ENCODE data around the gene KCNA1.

Gene KCNA1

DNA sequence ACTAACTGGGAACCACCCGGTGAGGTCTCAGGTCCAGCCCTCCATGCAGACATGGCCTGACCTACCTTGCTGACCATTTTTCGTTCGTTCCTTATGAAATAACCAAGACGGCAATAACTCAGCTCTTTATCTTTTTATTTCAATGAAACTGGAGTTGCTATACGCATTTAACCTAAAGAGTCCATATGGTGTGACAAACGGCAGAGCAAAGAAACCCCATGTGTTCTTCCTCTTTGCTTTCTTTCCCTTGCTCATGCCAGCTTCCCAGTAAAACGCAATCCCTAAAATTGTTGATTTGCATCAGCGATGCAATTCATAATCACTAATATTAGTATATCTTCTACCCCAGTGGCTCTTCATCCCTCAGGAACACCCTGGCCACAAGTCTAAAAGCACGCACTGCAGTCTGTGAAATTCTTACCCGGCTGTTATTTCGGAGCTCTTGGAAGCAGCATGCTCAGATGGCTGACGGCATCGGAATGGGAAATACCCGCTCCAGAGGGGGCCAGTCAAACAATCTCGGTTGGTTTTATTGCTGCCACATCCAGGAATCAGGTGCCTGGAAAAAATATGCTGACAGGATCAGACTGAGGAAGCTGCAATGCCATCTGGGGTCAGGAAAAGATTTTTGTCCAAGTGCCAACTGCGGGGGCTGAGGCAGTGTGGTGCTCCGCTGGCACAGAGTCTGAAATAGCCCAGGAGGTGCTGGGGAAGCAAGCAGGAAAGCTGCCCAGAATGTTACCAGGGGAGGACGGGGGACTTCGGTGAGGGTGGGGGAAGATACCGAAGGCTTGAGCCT, 28.2 kb upstream of the KCNA1 start:
- FAIRE-seq (no peak), DNase-seq (ENCODE audit: insufficient read length) (no peak)
- TF ChIP-seq POLR2A (IDR thresholded peaks at IDR 0.05; ENCODE audit: low read depth, low read length) (no peak), TAF1 (IDR thresholded peaks at IDR 0.05; ENCODE audit: borderline replicate concordance, low read depth, low read length) (no peak), POLR2AphosphoS5 (IDR thresholded peaks at IDR 0.05; ENCODE audit: low read depth, low read length) (no peak)

GRCh38 chr12:4891866-4892265, 17.8 kb upstream of the KCNA1 start:
- FAIRE-seq (no peak), DNase-seq (ENCODE audit: insufficient read length) (no peak)
- TF ChIP-seq POLR2A (IDR thresholded peaks at IDR 0.05; ENCODE audit: low read depth, low read length) (no peak), POLR2AphosphoS5 (IDR thresholded peaks at IDR 0.05; ENCODE audit: low read depth, low read length) (no peak), TAF1 (IDR thresholded peaks at IDR 0.05; ENCODE audit: borderline replicate concordance, low read depth, low read length) (no peak)

- no peak for TF ChIP-seq TAF1 (IDR thresholded peaks at IDR 0.05; ENCODE audit: borderline replicate concordance, low read depth, low read length)
- TF ChIP-seq POLR2AphosphoS5 (IDR thresholded peaks at IDR 0.05; ENCODE audit: low read depth, low read length), result no peak
- TF ChIP-seq POLR2A (IDR thresholded peaks at IDR 0.05; ENCODE audit: low read depth, low read length), result no peak
- no peak for FAIRE-seq
- DNase-seq (ENCODE audit: insufficient read length), result no peak
These were observed 17.3 kb upstream of the KCNA1 start for GRCh38 chr12:4892418-4892817.

DNA sequence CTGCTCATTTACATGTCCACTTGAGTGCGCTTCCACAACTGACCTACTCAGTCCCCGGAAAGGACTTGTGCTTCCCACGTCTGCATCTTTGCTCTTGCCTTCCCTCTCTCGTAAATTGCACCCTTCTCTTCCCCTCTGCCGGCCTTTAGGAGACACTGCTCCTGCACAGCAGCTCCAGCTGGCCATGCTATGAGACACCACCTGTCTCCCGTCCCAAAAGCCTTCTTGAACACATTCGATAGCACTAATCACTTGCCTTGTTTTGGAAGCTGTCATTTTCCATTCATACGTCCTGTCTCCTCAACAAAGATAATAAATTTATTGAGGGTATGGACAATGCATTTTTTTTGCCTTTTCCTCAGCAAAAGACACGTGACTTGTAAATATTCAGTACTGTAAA, 15.7 kb upstream of the KCNA1 start:
- no peak for TF ChIP-seq POLR2AphosphoS5 (IDR thresholded peaks at IDR 0.05; ENCODE audit: low read depth, low read length)
- TF ChIP-seq POLR2A (IDR thresholded peaks at IDR 0.05; ENCODE audit: low read depth, low read length), result no peak
- no peak for TF ChIP-seq TAF1 (IDR thresholded peaks at IDR 0.05; ENCODE audit: borderline replicate concordance, low read depth, low read length)
- DNase-seq (ENCODE audit: insufficient read length) (no peak), FAIRE-seq (no peak)

- DNase-seq (ENCODE audit: insufficient read length) (no peak), FAIRE-seq (no peak)
- no peak for TF ChIP-seq TAF1 (IDR thresholded peaks at IDR 0.05; ENCODE audit: borderline replicate concordance, low read depth, low read length)
- no peak for TF ChIP-seq POLR2AphosphoS5 (IDR thresholded peaks at IDR 0.05; ENCODE audit: low read depth, low read length)
- TF ChIP-seq POLR2A (IDR thresholded peaks at IDR 0.05; ENCODE audit: low read depth, low read length), result no peak
These were observed 10.3 kb upstream of the KCNA1 start for GRCh38 chr12:4899364-4899763.

DNA sequence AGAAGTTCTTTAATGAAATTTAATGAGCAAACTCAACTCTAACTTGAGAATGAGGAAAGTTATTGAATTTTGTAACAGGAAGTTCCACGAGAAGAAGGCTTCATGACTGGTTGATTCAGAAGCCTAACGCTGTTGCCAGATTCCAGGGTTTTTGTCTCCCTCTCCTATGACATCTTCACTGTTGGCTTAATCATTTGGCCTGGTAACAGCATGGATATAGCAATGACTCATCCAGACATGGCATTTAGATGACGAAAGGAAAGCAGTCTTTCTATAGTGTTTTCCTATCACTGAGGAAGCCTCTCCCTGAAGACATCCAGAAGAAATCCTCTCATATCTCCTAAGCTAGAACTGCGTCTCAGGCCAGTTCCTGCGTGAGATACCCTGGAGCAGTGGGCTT, 9.4 kb upstream of the KCNA1 start:
- TF ChIP-seq POLR2A (IDR thresholded peaks at IDR 0.05; ENCODE audit: low read depth, low read length) (no peak), TAF1 (IDR thresholded peaks at IDR 0.05; ENCODE audit: borderline replicate concordance, low read depth, low read length) (no peak), POLR2AphosphoS5 (IDR thresholded peaks at IDR 0.05; ENCODE audit: low read depth, low read length) (no peak)
- FAIRE-seq (no peak), DNase-seq (ENCODE audit: insufficient read length) (no peak)

- FAIRE-seq, result no peak
- TF ChIP-seq TAF1 (IDR thresholded peaks at IDR 0.05; ENCODE audit: borderline replicate concordance, low read depth, low read length) (no peak), POLR2A (IDR thresholded peaks at IDR 0.05; ENCODE audit: low read depth, low read length) (no peak), POLR2AphosphoS5 (IDR thresholded peaks at IDR 0.05; ENCODE audit: low read depth, low read length) (no peak)
- DNase-seq (ENCODE audit: insufficient read length), result no peak
These were observed 4.4 kb upstream of the KCNA1 start for GRCh38 chr12:4905316-4905715.

DNA sequence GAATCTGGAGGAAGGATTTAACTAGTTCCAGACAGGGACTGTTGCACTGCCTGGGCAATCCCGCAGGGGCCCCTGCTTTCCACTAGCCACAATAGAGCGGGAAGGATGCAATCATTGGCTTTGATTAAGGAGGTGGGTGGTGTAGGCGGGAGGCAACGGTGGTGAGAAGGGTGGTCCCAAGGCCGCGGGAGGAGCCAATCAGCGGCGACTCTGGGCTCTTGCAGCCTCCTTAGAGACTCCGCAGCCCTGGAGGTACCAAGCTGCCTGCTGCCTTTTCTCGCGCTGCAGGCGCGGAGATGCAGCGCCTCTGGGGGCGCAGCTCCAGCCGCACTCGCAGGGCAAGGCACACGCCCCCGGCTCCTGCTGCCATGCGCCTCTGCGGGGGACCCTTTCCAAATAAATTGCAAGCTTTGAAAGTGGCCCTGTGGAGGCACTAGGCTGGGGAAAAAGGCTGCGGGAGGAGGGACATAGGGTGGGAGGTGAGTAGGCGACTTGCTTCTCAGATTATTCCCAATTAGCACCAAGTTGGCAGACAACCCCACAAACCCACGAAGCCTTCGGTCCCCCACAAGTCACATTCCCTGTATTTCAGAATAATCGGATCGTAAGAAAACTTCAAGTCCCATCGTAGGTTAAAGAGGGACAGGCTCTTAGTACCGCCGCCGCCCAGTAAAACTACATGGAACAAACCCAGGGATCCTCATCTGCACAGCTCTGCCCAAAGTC, 858 bp upstream of the KCNA1 start:
- DNase-seq (ENCODE audit: insufficient read length) (no peak), FAIRE-seq (no peak)
- TF ChIP-seq POLR2A (IDR thresholded peaks at IDR 0.05; ENCODE audit: low read depth, low read length) (no peak), POLR2AphosphoS5 (IDR thresholded peaks at IDR 0.05; ENCODE audit: low read depth, low read length) (no peak), TAF1 (IDR thresholded peaks at IDR 0.05; ENCODE audit: borderline replicate concordance, low read depth, low read length) (no peak)

GRCh38 chr12:4909410-4909733, 333 bp upstream of the KCNA1 start:
- no peak for FAIRE-seq
- DNase-seq (ENCODE audit: insufficient read length), result peak; percentile 13
- no peak for TF ChIP-seq TAF1 (IDR thresholded peaks at IDR 0.05; ENCODE audit: borderline replicate concordance, low read depth, low read length)

GRCh38 chr12:4910502-4911315, 1.0 kb downstream of the KCNA1 start:
- FAIRE-seq (no peak), DNase-seq (ENCODE audit: insufficient read length) (peak; percentile 50)
- no peak for TF ChIP-seq POLR2AphosphoS5 (IDR thresholded peaks at IDR 0.05; ENCODE audit: low read depth, low read length)
- no peak for TF ChIP-seq POLR2A (IDR thresholded peaks at IDR 0.05; ENCODE audit: low read depth, low read length)
- TF ChIP-seq TAF1 (IDR thresholded peaks at IDR 0.05; ENCODE audit: borderline replicate concordance, low read depth, low read length), result no peak

GRCh38 chr12:4911316-4911994, 1.8 kb downstream of the KCNA1 start:
- DNase-seq (ENCODE audit: insufficient read length) (no peak), FAIRE-seq (no peak)

More at GRCh38 chr12:4911316-4911994, 1.8 kb downstream of the KCNA1 start:
- TF ChIP-seq POLR2A (IDR thresholded peaks at IDR 0.05; ENCODE audit: low read depth, low read length), result no peak
- TF ChIP-seq POLR2AphosphoS5 (IDR thresholded peaks at IDR 0.05; ENCODE audit: low read depth, low read length), result no peak
- TF ChIP-seq TAF1 (IDR thresholded peaks at IDR 0.05; ENCODE audit: borderline replicate concordance, low read depth, low read length), result no peak
